ENCODE data around the gene AFAP1L2. TPM values are rescaled to one million over a fixed set of nuclear protein-coding genes. Genes with fewer than 3 reads are reported as not detected.
"Not testable (repeated sequence)": the region's sequence is repeated elsewhere in the genome, so short reads cannot be mapped to it uniquely, and the experiment has no call there.

AFAP1L2 gene
- total RNA-seq, 4 donors from 2014 or later, result 6.5 to 35.5 (median 12.9) TPM

DNA sequence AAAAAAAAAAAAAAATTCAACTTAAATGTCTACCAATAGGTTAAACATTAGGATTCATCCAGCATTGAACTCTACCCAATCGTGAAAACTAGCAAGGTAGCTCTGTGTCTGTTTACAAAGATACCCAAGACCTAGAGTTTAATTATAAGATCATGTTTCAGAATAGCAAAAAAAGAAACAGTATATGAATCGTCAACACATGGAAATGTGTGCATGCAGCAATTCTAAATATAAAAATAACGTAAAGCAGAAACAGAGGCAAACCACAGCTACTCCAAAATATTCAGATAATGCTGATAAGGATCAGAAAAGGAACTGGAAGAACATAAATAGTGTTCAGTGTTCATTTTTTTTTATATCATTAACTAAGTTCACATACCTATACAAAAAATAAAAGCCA is 68.7 kb downstream of the AFAP1L2 start:
- Histone ChIP-seq H3K36me3 (no peaks in the 10 kb centered on the region), H3K27ac (no peak overlapping the region), H3K4me1 (peaks cover 0 to 11% (median 0%) of the 10 kb centered on the region in 4 donors), H3K27me3 (no peaks in the 10 kb centered on the region), H3K4me3 (no peak overlapping the region), H3K9me3 (no peaks in the 10 kb centered on the region)
- no peak for DNase-seq
- TF ChIP-seq POLR2A (IDR thresholded peaks at IDR 0.05), result no peak
- TF ChIP-seq, protein P1, sequence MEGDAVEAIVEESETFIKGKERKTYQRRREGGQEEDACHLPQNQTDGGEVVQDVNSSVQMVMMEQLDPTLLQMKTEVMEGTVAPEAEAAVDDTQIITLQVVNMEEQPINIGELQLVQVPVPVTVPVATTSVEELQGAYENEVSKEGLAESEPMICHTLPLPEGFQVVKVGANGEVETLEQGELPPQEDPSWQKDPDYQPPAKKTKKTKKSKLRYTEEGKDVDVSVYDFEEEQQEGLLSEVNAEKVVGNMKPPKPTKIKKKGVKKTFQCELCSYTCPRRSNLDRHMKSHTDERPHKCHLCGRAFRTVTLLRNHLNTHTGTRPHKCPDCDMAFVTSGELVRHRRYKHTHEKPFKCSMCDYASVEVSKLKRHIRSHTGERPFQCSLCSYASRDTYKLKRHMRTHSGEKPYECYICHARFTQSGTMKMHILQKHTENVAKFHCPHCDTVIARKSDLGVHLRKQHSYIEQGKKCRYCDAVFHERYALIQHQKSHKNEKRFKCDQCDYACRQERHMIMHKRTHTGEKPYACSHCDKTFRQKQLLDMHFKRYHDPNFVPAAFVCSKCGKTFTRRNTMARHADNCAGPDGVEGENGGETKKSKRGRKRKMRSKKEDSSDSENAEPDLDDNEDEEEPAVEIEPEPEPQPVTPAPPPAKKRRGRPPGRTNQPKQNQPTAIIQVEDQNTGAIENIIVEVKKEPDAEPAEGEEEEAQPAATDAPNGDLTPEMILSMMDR (IDR thresholded peaks at IDR 0.05), result no peak

DNA sequence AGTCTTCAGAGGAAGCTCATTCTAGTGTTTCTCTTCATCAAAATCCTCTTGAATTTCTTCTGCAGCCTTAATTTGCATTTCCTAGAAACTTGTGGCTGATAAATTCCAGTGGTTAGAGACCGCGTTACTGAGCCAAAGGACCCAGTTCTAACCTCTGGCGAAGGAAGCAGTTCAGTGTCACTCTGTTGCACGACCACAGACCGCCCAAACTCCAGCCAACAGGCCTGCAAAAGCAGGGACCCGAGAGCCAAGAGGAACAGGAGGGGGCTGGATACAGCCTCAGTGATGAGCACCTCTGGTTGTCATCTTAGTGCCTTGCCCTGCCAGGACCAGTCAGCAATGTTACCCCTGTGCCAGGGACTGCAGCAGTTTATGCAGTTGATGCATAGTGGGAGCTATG is 70.0 kb downstream of the AFAP1L2 start:
- H3K27ac ChIP-seq, result peak overlapping the region in 1 of 4 donors; percentile 30
- H3K9me3 ChIP-seq, result no peaks in the 10 kb centered on the region
- DNase-seq, result no peak
- H3K4me1 ChIP-seq, result peaks cover 0 to 11% (median 0%) of the 10 kb centered on the region in 4 donors
- H3K4me3 ChIP-seq, result no peak overlapping the region
- H3K27me3 ChIP-seq, result no peaks in the 10 kb centered on the region
- H3K36me3 ChIP-seq, result no peaks in the 10 kb centered on the region
- TF ChIP-seq, protein P1 (IDR thresholded peaks at IDR 0.05), result no peak
- no peak for TF ChIP-seq POLR2A (IDR thresholded peaks at IDR 0.05)

- H3K4me3 ChIP-seq, H3K27me3 ChIP-seq, H3K9me3 ChIP-seq, H3K36me3 ChIP-seq, DNase-seq: not testable (repeated sequence)
- Histone ChIP-seq H3K4me1 (peaks cover 0 to 11% (median 0%) of the 10 kb centered on the region in 4 donors), H3K27ac (peak overlapping the region in 1 of 4 donors; percentile 52)
Observed at GRCh38 chr10:114333441-114333840, 70.9 kb downstream of the AFAP1L2 start.

GRCh38 chr10:114332301-114333192 is 71.8 kb downstream of the AFAP1L2 start:
- H3K27ac ChIP-seq, result peak overlapping the region in 3 of 4 donors; percentile 32 to 52 (median 37)
- no peak for DNase-seq
- H3K9me3 ChIP-seq, result no peaks in the 10 kb centered on the region
- peaks cover 0 to 11% (median 0%) of the 10 kb centered on the region in 4 donors for H3K4me1 ChIP-seq
- H3K36me3 ChIP-seq, result no peaks in the 10 kb centered on the region
- no peak overlapping the region for H3K4me3 ChIP-seq
- H3K27me3 ChIP-seq, result no peaks in the 10 kb centered on the region
- TF ChIP-seq, protein P1 (IDR thresholded peaks at IDR 0.05), result no peak
- no peak for TF ChIP-seq POLR2A (IDR thresholded peaks at IDR 0.05)

DNA sequence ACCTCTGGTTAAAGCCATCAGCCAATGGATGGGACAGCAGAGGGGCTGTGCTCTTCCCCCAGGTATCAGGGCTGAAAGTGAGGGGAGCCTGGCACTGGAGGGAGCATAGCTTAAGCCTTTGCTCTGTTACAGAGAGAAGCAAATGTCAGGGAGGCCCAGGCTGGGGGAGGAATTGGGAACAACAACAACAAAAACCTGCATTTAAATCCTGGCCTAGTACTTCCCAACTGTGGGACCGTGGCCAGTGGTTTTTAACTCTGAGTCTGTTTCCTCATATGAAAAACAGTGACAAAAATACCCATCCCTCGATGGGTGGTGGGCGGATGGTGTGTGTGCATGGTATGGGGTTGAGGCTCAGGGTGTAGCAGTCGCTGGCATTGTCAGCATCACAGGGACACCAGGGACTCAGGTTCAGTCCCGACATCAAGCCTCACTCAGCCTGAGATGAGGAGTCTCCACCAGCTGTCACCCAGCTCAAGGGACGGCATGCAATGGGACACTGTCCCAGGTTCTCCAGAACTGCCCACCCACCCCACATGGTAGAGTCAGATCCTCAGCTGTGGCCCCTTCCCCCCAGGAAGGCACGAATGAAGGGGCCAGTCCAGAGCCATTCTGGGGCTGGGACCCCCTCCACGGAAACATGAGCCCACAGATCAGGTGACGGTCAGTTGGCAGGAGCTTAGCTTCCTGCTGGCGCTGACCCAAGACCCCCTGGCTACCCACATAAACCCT is 74.5 kb downstream of the AFAP1L2 start:
- H3K27me3 ChIP-seq, result no peaks in the 10 kb centered on the region
- H3K36me3 ChIP-seq, result no peaks in the 10 kb centered on the region
- TF ChIP-seq, protein P1 (IDR thresholded peaks at IDR 0.05), result no peak
- no peak for TF ChIP-seq POLR2A (IDR thresholded peaks at IDR 0.05)
- DNase-seq, result no peak
- H3K27ac ChIP-seq, result no peak overlapping the region
- H3K4me1 ChIP-seq, result peaks cover 0 to 11% (median 0%) of the 10 kb centered on the region in 4 donors
- no peak overlapping the region for H3K4me3 ChIP-seq
- no peaks in the 10 kb centered on the region for H3K9me3 ChIP-seq

DNA sequence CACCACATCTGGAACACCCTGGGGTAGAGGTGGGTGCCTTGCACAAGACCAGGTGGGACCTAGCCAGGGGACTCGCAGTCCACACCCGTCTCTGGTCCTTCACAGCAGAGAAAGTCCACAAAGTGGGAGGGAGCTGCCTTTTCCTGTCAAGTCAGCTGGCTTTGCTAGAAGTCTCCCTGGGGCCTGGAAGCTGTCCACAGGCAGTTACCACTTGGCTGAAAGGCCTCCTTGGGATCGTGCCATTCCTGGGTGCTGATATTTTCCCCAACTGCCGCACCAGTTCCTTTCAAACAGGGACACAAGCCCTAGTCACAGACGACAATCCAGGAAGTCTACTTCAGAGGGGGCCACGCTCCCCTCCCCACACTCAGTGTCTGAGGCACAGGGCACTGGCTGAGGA is 75.4 kb downstream of the AFAP1L2 start:
- no peak for DNase-seq
- Histone ChIP-seq H3K9me3 (no peaks in the 10 kb centered on the region), H3K27ac (no peak overlapping the region)

More for the DNA sequence above, 75.4 kb downstream of the AFAP1L2 start:
- peaks cover 0 to 11% (median 0%) of the 10 kb centered on the region in 4 donors for H3K4me1 ChIP-seq
- no peak for TF ChIP-seq POLR2A (IDR thresholded peaks at IDR 0.05)
- TF ChIP-seq, protein P1 (IDR thresholded peaks at IDR 0.05), result no peak
- H3K36me3 ChIP-seq, result no peaks in the 10 kb centered on the region
- H3K27me3 ChIP-seq, result no peaks in the 10 kb centered on the region
- no peak overlapping the region for H3K4me3 ChIP-seq

Measured in Peyer's patch (tissue), 4 donors.